ENCODE data around the gene CHTF18.
"Not testable (repeated sequence)": the region's sequence is repeated elsewhere in the genome, so short reads cannot be mapped to it uniquely, and the experiment has no call there.

The CHTF18 gene

GRCh38 chr16:788399-789126, at the start of gene CHTF18:
Gene CHTF18, plus strand, starts transcription at chr16:788620. Its CDS starts 65 bp downstream, at chr16:788685.
- peak; percentile 86 for DNase-seq (ENCODE audit: low spot score)

GRCh38 chr16:739560-740458, 48.6 kb upstream of the CHTF18 start:
- no peak for DNase-seq (ENCODE audit: low spot score)

DNA sequence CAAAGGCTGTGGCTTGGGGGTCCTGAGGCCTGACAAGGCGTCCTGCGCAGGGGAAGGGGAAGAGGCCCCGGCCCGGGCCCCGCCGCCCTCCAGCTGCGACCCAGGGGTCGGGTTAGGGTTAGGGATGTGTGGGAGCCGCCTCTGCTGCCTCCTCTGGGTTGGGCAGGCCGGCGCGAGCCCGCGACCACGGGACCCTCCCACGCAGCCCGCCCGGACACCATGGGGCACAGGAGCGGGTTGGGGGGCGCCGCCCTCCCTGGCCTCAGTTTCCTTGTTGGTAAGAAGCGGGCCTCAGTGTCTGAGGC, 48.0 kb upstream of the CHTF18 start:
- no peak for DNase-seq (ENCODE audit: low spot score)

- peak; percentile 80 for DNase-seq (ENCODE audit: low spot score)
Observed at GRCh38 chr16:740764-741505, 47.5 kb upstream of the CHTF18 start, which contains the start of gene CIAO3. Gene CIAO3, minus strand, starts transcription at chr16:740997. Its CDS starts 12 bp downstream, at chr16:740985.

- no peak for DNase-seq (ENCODE audit: low spot score)
Observed at GRCh38 chr16:741986-742629, 46.3 kb upstream of the CHTF18 start.

DNA sequence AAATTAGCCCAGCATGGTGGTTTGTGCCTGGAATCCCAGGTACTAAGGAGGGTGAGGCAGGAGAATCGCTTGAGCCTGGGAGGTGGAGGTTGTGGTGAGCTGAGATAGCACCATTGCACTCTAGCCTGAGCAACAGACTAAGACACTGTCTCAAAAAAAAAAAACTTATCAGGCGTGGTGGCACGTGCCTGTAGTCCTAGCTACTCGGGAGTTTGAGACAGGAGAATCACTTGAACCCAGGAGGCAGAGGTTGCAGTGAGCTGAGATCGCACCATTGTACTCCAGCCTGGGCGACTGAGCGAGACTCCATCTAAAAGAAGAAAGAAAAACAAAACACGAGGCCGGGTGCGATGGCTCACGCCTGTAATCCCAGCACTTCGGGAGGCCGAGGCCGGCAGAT, 45.5 kb upstream of the CHTF18 start:
- not testable (repeated sequence) for DNase-seq (ENCODE audit: low spot score)

GRCh38 chr16:743794-744500, 44.5 kb upstream of the CHTF18 start:
- DNase-seq (ENCODE audit: low spot score): no peak

DNA sequence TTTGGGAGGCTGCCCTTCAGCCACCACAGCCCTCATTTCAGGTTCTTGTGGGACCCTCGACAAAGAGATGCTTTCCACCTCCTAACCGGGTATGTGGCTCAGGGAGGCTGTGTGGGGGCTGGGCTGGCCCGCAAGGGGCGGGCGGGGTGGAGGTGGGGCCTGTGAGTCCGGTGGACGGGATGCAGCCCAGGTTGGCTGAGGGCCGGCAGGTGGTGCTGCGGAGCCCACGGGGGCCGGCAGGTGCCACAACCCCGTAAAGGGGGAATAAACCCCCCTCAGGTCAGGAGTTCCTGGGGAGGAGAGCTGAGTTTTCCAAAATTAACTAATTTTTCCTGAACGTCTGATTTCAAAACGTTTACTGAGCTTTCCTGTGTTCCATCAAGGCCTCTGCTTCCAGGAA, 42.7 kb upstream of the CHTF18 start:
- no peak for DNase-seq (ENCODE audit: low spot score)

DNA sequence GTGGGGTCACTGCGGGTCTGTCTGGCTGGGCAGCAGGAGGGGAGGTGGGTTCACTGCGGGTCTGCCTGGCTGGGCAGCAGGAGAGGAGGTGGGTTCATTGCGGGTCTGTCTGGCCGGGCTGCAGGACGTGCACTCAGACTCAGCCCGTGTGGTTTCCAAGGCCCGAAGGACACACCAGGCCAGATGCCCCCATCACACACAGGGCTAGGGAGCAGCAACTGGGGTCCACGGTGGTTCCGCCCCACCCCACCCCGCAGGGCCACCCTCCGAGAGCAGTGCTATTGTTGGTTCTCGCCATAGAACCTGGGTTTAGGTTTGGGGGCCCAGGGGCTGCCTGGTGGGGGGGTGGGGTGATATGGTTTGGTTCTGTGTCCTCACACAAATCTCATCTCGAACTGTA, 41.8 kb upstream of the CHTF18 start:
- DNase-seq (ENCODE audit: low spot score): no peak

GRCh38 chr16:747978-748746, 40.3 kb upstream of the CHTF18 start:
- DNase-seq (ENCODE audit: low spot score): no peak

DNA sequence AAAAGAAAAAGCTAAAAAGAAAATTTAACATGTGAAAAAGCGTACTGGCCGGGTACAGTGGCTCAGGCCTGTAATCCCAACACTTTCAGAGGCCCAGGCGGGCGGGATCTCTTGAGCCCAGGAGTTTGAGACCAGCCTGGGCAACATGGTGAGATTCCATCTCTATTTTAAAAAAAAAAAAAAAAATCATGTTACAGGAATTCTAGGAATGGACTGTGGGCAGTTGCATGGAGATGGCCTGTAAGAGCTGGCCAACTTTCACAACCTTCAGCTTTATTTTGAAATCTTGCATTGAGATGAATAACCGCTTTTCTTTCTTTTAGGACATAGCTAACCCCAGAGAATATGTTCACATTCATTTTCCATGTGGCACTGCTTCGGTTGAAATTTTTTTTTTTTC, 39.4 kb upstream of the CHTF18 start:
- no peak for DNase-seq (ENCODE audit: low spot score)

- no peak for DNase-seq (ENCODE audit: low spot score)
Observed at GRCh38 chr16:750485-750884, 37.9 kb upstream of the CHTF18 start.

- no peak for DNase-seq (ENCODE audit: low spot score)
Observed at GRCh38 chr16:751152-752006, 37.0 kb upstream of the CHTF18 start.

DNA sequence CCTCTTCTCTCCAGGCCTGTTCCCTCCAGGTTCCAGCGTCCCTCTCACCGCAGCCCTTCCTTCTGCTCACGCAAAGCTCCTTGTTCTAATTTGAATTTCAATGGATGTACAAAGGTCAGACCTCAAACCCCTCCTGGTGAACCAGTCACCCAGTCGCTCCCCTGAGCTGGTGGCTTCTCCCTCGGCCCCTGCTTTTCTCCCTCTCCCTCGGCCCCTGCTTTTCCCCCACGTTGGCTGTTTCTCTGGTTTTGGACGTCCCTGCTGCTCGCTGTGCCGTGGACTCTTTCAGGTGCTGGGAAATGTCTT, 36.5 kb upstream of the CHTF18 start:
- DNase-seq (ENCODE audit: low spot score): peak; percentile 36

GRCh38 chr16:754121-754607, 34.3 kb upstream of the CHTF18 start:
- not testable (repeated sequence) for DNase-seq (ENCODE audit: low spot score)

DNA sequence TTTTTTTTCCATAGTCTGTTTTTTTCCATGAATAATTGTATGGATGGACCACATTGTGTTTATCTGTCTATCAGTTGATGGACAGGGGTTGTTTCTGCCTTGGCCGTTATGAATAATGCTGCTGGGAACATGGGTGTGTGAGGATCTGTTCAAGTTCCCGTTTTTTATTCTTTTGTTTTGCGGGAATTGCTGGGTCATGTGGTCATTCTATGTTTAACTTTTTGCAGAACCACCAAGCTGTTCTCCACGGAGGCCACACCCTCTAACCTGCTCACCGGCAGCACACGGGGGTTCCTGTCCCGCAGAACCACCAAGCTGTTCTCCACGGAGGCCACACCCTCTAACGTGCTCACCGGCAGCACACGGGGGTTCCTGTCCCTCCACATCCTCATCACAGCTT, 33.8 kb upstream of the CHTF18 start:
- DNase-seq (ENCODE audit: low spot score): no peak

DNA sequence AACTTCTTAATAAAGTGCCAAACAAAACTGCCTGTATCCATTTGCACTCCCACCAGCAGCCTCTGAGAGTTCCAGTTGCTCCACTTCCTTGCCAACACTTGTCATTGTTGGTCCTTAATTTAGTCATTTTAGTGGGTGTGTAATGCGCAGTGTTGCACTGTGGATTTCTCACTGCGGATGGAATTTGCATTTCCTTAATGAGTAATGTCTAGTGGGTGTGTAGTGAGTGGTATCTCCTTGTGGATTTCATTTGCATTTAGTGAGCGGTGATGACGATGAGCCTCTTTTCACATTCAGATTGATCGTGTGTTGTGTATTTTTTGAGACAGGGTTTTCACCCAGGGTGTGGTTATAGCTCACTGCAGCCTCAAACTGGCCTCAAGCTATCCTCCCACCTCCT, 32.0 kb upstream of the CHTF18 start:
- no peak for DNase-seq (ENCODE audit: low spot score)

- peak; percentile 32 for DNase-seq (ENCODE audit: low spot score)
Observed at GRCh38 chr16:759110-759910, 29.1 kb upstream of the CHTF18 start.

- no peak for DNase-seq (ENCODE audit: low spot score)
Observed at GRCh38 chr16:760065-760464, 28.4 kb upstream of the CHTF18 start.
